ENCODE data around the gene NUMB. TPM values are rescaled to one million over a fixed set of nuclear protein-coding genes. Genes with fewer than 3 reads are reported as not detected.

Gene NUMB
- total and polyA plus RNA-seq, 2 of the 13 experiments (the other 11 are each of a cell fraction or from before 2014, with no cell fraction given) = 20.3 to 71.1 TPM

DNA sequence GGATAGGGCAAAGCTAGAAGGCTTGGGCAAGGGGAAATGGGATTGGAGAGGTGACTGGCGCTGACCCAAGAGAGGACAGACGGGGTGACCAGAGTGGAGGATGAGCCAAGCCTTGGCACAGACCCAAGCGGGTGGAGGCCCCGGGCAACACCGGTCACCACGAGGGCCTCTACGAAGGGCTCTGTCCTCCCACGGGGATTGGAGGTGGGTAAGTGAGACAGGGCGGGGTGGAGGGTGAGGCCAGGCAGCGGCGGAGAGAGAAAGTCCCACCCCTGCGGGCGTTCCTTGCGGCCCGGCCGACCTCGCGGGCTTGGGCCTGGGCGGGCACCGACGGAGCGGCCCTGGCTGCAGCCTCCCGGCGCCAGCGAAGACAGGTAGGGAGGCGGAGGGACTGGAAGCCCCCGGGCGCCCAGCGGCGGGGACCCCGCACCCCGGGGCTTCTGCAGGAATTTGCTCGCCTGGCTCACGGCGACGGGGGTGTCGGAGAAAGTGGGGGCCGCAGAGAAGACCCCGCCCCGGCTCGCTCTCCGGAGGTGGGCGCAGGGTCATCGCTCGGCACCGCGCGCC lies 221.0 kb downstream of the NUMB start, which contains the start of gene PAPLN (continued):
- TF ChIP-seq HOXD1 (CRISPR knock-in tag; IDR thresholded peaks at IDR 0.05) = no peak
- TF ChIP-seq ZNF263 (CRISPR knock-in tag; IDR thresholded peaks at IDR 0.05) = no peak
- TF ChIP-seq ZNF772 (CRISPR knock-in tag; IDR thresholded peaks at IDR 0.05) = no peak
- TF ChIP-seq, protein P1, sequence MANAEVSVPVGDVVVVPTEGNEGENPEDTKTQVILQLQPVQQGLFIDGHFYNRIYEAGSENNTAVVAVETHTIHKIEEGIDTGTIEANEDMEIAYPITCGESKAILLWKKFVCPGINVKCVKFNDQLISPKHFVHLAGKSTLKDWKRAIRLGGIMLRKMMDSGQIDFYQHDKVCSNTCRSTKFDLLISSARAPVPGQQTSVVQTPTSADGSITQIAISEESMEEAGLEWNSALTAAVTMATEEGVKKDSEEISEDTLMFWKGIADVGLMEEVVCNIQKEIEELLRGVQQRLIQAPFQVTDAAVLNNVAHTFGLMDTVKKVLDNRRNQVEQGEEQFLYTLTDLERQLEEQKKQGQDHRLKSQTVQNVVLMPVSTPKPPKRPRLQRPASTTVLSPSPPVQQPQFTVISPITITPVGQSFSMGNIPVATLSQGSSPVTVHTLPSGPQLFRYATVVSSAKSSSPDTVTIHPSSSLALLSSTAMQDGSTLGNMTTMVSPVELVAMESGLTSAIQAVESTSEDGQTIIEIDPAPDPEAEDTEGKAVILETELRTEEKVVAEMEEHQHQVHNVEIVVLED (CRISPR knock-in tag; IDR thresholded peaks at IDR 0.05; ENCODE audit: borderline replicate concordance) = no peak
- TF ChIP-seq MXI1 (IDR thresholded peaks at IDR 0.05; ENCODE audit: borderline replicate concordance, low read depth, low read length) = no peak

DNA sequence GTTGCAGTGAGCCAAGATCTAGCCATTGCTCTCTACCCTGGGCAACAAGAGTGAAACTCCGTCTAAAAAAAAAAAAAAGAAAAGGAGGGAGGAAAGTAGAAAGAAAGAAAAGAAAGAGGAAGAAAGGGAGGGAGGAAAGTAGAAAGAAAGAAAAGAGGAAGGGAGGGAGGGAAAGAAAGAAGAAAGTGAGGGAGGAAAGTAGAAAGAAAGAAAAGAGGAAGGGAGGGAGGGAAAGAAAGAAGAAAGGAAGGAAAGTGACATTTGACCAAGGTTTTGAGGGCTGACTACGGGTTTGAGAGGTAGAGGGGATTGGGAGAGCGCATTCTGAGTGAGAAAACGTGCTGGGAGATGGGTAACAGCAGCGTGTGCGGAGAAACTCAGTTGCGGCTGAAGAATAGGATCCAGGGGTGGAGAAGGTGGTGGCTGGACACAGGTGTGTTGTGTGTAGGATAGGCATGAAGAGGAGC lies 221.6 kb downstream of the NUMB start:
- no TSS peak for BruUV-seq (replicated peaks)
- WGBS (ENCODE audit: low lambda C conversion rate) = 54% methylated on average over 7 of the region's 7 CpGs
- no peak for FAIRE-seq
- Histone ChIP-seq H3K4me3 (replicated peaks in 1 of 3; ENCODE audit: insufficient read depth in 1 of 3, low read depth in 2 of 3, low read length in 3 of 3) (no peak overlapping the region), H4K20me1 (ENCODE audit: insufficient read depth, low read length) (no peaks in the 10 kb centered on the region), H3K4me1 (ENCODE audit: insufficient read depth, low read length) (peaks cover 42% of the 10 kb centered on the region), H2AFZ (ENCODE audit: low read length) (no peak overlapping the region), H3K36me3 (replicated peaks in 1 of 2; ENCODE audit: control insufficient read depth in 1 of 2, insufficient read depth in 2 of 2, low read length in 2 of 2) (no peaks in the 10 kb centered on the region), H3K27ac (ENCODE audit: extremely low read length, insufficient read depth, low read length) (no peak overlapping the region), H3K9ac (ENCODE audit: insufficient read depth, low read depth, low read length) (no peak overlapping the region), H3K79me2 (ENCODE audit: insufficient read depth, low read length) (no peaks in the 10 kb centered on the region), H3K4me2 (ENCODE audit: low read depth, low read length) (no peak overlapping the region), H3K9me3 (ENCODE audit: low read length) (no peaks in the 10 kb centered on the region), H3K27me3 (ENCODE audit: control insufficient read depth in 1 of 2, insufficient read depth in 2 of 2, low read length in 2 of 2) (peaks cover 17 to 82% of the 10 kb centered on the region in 2 experiments)
- no peak for ATAC-seq
- CTCF ChIA-PET (ENCODE audit: low intra/inter-chr PET ratio, low total read pairs) = no interaction called here
- POLR2A ChIA-PET = no interaction called here
- in situ Hi-C loops (cut with HindIII; ENCODE audit: extremely low pct_ligation_motif_present, low pct_unique_long_range_greater_than_20kb) (no loop called here), intact Hi-C loops (cut with micrococcal nuclease; ENCODE audit: unreplicated experiment) (loop anchor here (10.0 kb wide), 1 partner anchor 48 kb away; no protein-coding TSS in a partner anchor)
- TF ChIP-seq NR2F1 (CRISPR knock-in tag; IDR thresholded peaks at IDR 0.05) = no peak
- TF ChIP-seq, protein P2, sequence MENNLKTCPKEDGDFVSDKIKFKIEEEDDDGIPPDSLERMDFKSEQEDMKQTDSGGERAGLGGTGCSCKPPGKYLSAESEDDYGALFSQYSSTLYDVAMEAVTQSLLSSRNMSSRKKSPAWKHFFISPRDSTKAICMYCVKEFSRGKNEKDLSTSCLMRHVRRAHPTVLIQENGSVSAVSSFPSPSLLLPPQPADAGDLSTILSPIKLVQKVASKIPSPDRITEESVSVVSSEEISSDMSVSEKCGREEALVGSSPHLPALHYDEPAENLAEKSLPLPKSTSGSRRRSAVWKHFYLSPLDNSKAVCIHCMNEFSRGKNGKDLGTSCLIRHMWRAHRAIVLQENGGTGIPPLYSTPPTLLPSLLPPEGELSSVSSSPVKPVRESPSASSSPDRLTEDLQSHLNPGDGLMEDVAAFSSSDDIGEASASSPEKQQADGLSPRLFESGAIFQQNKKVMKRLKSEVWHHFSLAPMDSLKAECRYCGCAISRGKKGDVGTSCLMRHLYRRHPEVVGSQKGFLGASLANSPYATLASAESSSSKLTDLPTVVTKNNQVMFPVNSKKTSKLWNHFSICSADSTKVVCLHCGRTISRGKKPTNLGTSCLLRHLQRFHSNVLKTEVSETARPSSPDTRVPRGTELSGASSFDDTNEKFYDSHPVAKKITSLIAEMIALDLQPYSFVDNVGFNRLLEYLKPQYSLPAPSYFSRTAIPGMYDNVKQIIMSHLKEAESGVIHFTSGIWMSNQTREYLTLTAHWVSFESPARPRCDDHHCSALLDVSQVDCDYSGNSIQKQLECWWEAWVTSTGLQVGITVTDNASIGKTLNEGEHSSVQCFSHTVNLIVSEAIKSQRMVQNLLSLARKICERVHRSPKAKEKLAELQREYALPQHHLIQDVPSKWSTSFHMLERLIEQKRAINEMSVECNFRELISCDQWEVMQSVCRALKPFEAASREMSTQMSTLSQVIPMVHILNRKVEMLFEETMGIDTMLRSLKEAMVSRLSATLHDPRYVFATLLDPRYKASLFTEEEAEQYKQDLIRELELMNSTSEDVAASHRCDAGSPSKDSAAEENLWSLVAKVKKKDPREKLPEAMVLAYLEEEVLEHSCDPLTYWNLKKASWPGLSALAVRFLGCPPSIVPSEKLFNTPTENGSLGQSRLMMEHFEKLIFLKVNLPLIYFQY (CRISPR knock-in tag; IDR thresholded peaks at IDR 0.05; ENCODE audit: borderline replicate concordance) = no peak
- TF ChIP-seq, protein P3, sequence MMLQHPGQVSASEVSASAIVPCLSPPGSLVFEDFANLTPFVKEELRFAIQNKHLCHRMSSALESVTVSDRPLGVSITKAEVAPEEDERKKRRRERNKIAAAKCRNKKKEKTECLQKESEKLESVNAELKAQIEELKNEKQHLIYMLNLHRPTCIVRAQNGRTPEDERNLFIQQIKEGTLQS (CRISPR knock-in tag; IDR thresholded peaks at IDR 0.05) = no peak
- no peak for TF ChIP-seq ZNF7 (CRISPR knock-in tag; IDR thresholded peaks at IDR 0.05)
- TF ChIP-seq NCOA2 (CRISPR knock-in tag; IDR thresholded peaks at IDR 0.05) = no peak
- DNase-seq (ENCODE audit: low spot score) = no peak
